Measurements from ENCODE around the gene ISYNA1. TPM values are rescaled to one million over a fixed set of nuclear protein-coding genes. Genes with fewer than 3 reads are reported as not detected.

Gene ISYNA1
- total RNA-seq, 1 donor from 2014 or later, result 50.9 TPM

DNA sequence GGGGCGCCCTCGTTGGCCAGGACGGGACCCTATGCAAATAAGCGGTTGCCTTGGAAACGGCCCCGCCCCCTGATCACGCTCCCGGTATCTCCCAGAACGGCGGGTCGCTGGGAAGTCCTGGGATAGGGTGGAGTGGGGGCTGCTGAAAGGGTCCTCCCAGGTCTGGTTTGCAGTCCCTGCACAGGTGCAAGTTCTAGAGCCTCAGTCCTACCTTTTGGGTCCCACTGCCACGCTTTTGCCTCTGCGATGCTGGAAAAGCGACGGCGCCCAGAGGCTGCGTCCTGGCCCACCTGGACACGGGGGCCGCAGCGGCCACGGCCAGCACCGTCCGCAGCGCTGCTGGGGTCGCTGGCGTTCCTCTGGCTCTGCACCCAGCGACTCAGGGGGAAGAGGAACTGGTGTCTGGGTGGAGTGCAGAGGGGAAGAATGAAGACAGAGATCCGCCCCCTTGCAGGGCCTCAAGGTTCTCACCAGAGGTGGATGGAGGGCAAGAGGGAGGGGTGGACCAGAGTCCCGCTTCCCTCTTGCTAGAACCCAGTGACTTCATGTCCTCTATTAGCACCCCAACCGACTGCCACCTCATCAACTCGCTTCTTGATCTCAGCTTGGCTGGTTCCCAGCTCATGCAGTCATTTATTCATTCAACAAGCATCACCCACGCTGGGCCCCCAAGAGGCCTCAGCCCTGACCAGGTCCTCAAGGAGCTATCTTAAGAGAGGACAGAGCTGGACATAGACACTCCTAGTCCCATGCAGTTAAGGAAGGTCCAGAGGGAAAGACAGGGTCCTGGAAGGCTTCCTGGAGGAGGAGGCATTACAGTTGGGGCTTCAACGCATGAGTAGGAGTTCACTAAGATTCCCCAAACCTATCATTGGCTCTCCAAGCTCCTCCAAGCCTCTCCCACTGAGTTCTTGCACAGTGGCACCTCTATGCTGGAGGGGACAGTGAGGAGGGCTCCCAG is 40.4 kb downstream of the ISYNA1 start, which contains the start of gene LRRC25:
LRRC25 (minus strand) TSS at position 381 of the 961 bp plus-strand sequence. CDS start 659 bp downstream, outside the sequence.
- no peak for DNase-seq (ENCODE audit: extremely low read depth, low read depth, low spot score)

- no peak for DNase-seq (ENCODE audit: extremely low read depth, low read depth, low spot score)
These were observed 41.3 kb downstream of the ISYNA1 start for GRCh38 chr19:18396471-18397241.

DNA sequence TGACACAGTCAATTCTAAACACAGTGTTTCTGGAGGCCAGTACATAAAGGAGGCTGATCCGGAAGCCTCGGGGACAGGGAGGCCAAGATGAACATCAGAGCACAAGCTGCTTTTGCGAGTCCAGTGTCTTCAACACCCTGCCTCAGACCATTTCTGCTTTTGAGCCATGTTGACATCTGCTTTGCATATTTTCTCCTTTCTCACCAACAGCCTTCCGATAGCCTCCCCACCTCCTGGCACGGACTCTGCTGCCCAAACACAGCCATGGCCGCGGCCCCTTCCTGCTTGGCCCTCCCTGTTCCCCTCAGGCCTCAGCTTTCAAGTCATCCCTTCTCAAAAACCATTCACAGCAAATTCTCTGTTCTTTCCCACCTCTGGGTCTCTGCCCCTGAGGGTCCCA is 44.1 kb downstream of the ISYNA1 start:
- no peak for DNase-seq (ENCODE audit: extremely low read depth, low read depth, low spot score)

- DNase-seq (ENCODE audit: extremely low read depth, low read depth, low spot score), result no peak
These were observed 45.0 kb downstream of the ISYNA1 start for GRCh38 chr19:18392926-18393325.

DNA sequence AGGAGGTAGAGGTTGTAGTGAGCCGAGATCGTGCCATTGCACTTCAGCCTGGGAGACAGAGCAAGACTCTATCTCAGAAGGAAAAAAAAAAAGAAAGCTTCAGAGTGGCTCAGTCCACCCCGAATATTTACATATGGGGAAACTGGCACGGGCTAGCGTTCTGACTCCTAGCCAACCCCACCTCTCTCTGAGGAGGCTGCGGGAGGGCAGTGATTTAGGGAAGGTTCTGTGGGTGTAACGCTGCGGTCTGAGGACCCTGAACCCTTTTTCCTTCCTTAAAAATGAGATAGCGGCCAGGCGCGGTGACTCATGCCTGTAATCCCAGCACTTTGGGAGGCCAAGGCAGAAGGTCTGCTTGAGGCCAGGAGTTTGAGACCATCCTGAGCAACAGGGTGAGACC is 45.5 kb downstream of the ISYNA1 start:
- DNase-seq (ENCODE audit: extremely low read depth, low read depth, low spot score), result no peak

- no peak for DNase-seq (ENCODE audit: extremely low read depth, low read depth, low spot score)
These were observed 46.3 kb downstream of the ISYNA1 start for GRCh38 chr19:18391509-18392075.

DNA sequence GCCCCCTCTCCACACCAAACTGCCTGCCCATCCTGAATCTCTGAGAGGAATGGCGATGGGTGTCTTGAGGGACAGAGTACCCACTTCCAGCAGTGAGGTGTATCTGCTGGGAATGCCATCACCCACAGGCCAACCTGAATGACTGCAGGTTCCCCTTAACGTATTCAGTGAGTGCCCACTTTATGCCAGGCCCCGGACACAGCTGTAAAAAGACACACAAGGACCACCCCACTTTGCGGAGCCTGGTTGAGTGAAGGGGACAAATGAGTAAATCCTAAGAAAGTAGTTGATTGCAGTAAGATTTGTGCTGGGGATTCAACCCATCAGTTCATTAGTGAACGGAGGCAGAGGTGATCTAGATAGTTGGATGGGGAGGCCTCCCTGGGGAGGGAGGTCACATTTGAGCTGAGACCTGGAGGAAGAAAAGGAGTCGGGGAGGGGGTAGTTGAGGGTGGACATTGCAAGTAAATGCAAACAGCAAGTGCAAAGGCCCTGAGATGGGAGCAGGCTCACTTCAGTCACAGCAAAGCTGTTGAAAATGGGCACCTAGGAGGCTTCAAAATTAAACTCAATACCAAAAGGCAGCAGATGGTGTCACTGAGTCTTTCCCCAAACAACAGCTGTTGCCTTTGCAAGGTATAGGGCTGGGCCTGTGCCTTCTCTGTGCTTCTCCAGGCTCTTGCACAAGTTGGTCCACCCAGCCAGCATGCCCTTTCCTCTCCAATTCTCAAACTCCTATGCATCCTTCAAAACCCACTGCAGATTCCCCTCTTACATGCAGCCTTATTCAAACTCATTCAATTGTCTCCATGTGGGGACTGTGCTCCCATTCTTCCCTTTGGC is 47.6 kb downstream of the ISYNA1 start:
- no peak for DNase-seq (ENCODE audit: extremely low read depth, low read depth, low spot score)

GRCh38 chr19:18389726-18390064 is 48.2 kb downstream of the ISYNA1 start:
- no peak for DNase-seq (ENCODE audit: extremely low read depth, low read depth, low spot score)

DNA sequence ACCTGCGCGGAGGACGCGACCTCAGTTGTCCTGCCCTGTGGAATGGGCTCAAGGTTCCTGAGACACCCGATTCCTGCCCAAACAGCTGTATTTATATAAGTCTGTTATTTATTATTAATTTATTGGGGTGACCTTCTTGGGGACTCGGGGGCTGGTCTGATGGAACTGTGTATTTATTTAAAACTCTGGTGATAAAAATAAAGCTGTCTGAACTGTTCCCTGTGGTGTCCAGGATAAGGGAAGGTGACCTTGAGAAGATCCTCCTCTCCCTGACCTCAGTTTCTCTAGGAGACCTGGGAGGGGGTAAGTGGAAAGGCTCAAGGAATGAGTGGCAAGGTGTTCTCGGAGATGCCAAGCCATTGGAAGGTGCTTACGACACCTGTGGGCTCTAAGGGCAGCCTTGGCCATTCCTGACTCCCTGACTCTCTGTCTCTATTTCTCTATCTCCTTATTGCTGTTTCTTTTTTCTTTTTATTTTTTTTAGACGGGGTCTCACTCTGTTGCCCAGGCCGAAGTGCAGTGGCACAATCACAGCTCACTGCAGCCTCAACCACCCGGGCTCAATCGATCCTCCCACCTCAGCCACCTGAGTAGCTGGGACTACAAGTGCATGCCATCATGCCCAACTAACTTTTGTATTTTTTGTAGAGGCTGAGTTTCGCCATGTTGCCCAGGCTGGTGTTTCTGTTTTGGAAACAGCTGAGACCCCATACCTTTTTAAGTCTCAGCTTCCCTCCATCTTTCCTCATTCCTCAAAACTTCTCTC is 48.8 kb downstream of the ISYNA1 start:
- no peak for DNase-seq (ENCODE audit: extremely low read depth, low read depth, low spot score)

DNA sequence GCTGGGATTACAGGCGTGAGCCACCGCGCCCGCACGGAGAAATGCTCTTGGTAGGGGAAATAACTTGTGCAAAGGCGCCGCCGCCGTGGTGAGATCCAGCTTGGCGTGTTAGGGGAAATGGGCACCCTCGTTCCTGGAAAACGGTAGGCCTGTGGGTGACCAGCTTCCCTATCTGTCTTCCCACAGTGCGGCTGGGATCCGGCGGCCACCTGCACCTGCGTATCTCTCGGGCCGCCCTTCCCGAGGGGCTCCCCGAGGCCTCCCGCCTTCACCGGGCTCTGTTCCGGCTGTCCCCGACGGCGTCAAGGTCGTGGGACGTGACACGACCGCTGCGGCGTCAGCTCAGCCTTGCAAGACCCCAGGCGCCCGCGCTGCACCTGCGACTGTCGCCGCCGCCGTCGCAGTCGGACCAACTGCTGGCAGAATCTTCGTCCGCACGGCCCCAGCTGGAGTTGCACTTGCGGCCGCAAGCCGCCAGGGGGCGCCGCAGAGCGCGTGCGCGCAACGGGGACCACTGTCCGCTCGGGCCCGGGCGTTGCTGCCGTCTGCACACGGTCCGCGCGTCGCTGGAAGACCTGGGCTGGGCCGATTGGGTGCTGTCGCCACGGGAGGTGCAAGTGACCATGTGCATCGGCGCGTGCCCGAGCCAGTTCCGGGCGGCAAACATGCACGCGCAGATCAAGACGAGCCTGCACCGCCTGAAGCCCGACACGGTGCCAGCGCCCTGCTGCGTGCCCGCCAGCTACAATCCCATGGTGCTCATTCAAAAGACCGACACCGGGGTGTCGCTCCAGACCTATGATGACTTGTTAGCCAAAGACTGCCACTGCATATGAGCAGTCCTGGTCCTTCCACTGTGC is 49.6 kb downstream of the ISYNA1 start:
- DNase-seq (ENCODE audit: extremely low read depth, low read depth, low spot score), result no peak

GRCh38 chr19:18386543-18387271 is 51.2 kb downstream of the ISYNA1 start:
- DNase-seq (ENCODE audit: extremely low read depth, low read depth, low spot score), result no peak

- no peak for DNase-seq (ENCODE audit: extremely low read depth, low read depth, low spot score)
These were observed 52.0 kb downstream of the ISYNA1 start, which contains the start of gene GDF15 for GRCh38 chr19:18385675-18386542. GDF15 (plus strand) TSS chr19:18386158; CDS start chr19:18386190, 32 bp downstream.

DNA sequence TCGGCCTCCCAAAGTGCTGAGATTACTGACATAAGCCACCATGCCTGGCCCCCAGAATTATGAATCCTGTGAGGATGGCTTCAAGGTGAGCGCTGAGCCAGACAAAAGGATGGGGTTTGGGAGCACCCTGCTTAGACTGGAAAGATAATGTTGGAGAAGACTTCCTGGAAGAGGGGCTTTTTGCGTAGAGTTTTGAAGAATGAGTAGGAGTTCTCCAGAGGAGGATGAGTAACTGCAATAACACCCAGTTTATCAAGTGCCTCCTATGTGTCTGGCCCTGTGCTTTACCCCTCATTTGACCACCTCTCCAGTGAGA is 52.6 kb downstream of the ISYNA1 start:
- no peak for DNase-seq (ENCODE audit: extremely low read depth, low read depth, low spot score)

DNA sequence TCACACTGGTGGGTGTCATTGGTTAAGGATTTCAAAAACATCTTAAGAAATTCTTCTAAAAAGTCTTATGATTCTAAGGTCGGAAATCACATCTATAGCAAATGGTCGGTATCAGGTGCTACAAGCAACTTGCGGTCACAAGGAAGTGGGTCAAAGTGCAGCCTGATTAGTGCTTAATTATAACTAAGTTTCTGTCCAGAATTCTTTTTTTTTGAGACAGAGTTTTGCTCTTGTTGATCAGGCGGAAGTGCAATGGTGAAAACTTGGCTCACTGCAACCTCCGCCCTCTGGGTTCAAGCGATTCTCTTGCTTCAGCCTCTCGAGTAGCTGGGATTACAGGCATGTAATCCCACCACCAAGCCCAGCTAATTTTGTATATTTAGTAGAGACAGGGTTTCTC is 53.2 kb downstream of the ISYNA1 start:
- DNase-seq (ENCODE audit: extremely low read depth, low read depth, low spot score), result no peak
